ENCODE data around the gene DDRGK1. TPM values are rescaled to one million over a fixed set of nuclear protein-coding genes. Genes with fewer than 3 reads are reported as not detected.

The DDRGK1 gene
- 29.8 TPM for polyA plus RNA-seq (2013, experiment 1 of 2)
- polyA plus RNA-seq (2013, experiment 2 of 2): 25.4 TPM

- Histone ChIP-seq H3K9me3 (ENCODE audit: control insufficient read depth, low read length) (no peaks in the 10 kb centered on the region), H3K4me1 (ENCODE audit: control insufficient read depth, insufficient read depth, low read length, poor library complexity, severe bottlenecking) (peaks cover 3% of the 10 kb centered on the region), H3K4me3 (ENCODE audit: extremely low read depth, insufficient read depth, low read length, poor library complexity, severe bottlenecking) (peak within 1 kb of the TSS; percentile 77), H3K36me3 (ENCODE audit: control insufficient read depth, insufficient read depth, low read length) (peaks cover 37% of the 10 kb centered on the region), H3K27ac (ENCODE audit: low read depth, low read length, severe bottlenecking) (no peak within 1 kb of the TSS)
- WGBS, 2 experiments (ENCODE audit: insufficient coverage in 2 of 2): 0 to 1% methylated on average over 42 to 44 of the region's 48 CpGs
Observed at GRCh38 chr20:3204124-3204794, at the start of gene DDRGK1. Gene DDRGK1, minus strand, starts transcription at chr20:3204682. Its CDS starts 55 bp downstream, at chr20:3204627.

- Histone ChIP-seq H3K9me3 (ENCODE audit: control insufficient read depth, low read length) (no peaks in the 10 kb centered on the region), H3K27ac (ENCODE audit: low read depth, low read length, severe bottlenecking) (no peak overlapping the region), H3K4me1 (ENCODE audit: control insufficient read depth, insufficient read depth, low read length, poor library complexity, severe bottlenecking) (peaks cover 9% of the 10 kb centered on the region), H3K4me3 (ENCODE audit: extremely low read depth, insufficient read depth, low read length, poor library complexity, severe bottlenecking) (no peak overlapping the region), H3K36me3 (ENCODE audit: control insufficient read depth, insufficient read depth, low read length) (peaks cover 52% of the 10 kb centered on the region)
- 94 to 98% methylated on average over 6 to 8 of the region's 8 CpGs for WGBS, 2 experiments (ENCODE audit: insufficient coverage in 2 of 2)
Observed at GRCh38 chr20:3251806-3252205, 47.3 kb upstream of the DDRGK1 start.

GRCh38 chr20:3250091-3250504 is 45.6 kb upstream of the DDRGK1 start:
- Histone ChIP-seq H3K36me3 (ENCODE audit: control insufficient read depth, insufficient read depth, low read length) (peaks cover 35% of the 10 kb centered on the region), H3K27ac (ENCODE audit: low read depth, low read length, severe bottlenecking) (no peak overlapping the region), H3K4me1 (ENCODE audit: control insufficient read depth, insufficient read depth, low read length, poor library complexity, severe bottlenecking) (peaks cover 9% of the 10 kb centered on the region), H3K4me3 (ENCODE audit: extremely low read depth, insufficient read depth, low read length, poor library complexity, severe bottlenecking) (no peak overlapping the region), H3K9me3 (ENCODE audit: control insufficient read depth, low read length) (no peaks in the 10 kb centered on the region)
- WGBS, 2 experiments (ENCODE audit: insufficient coverage in 2 of 2): 22 to 26% methylated on average over 9 of the region's 10 CpGs

- H3K4me1 ChIP-seq (ENCODE audit: control insufficient read depth, insufficient read depth, low read length, poor library complexity, severe bottlenecking): peaks cover 9% of the 10 kb centered on the region
- 12 to 20% methylated on average over 7 to 15 of the region's 18 CpGs for WGBS, 2 experiments (ENCODE audit: insufficient coverage in 2 of 2)
- peak overlapping the region; percentile 11 for H3K4me3 ChIP-seq (ENCODE audit: extremely low read depth, insufficient read depth, low read length, poor library complexity, severe bottlenecking)
- H3K9me3 ChIP-seq (ENCODE audit: control insufficient read depth, low read length): no peaks in the 10 kb centered on the region
- peaks cover 25% of the 10 kb centered on the region for H3K36me3 ChIP-seq (ENCODE audit: control insufficient read depth, insufficient read depth, low read length)
- no peak overlapping the region for H3K27ac ChIP-seq (ENCODE audit: low read depth, low read length, severe bottlenecking)
Observed at GRCh38 chr20:3248993-3249347, 44.5 kb upstream of the DDRGK1 start.

- H3K4me3 ChIP-seq (ENCODE audit: extremely low read depth, insufficient read depth, low read length, poor library complexity, severe bottlenecking): peak overlapping the region; percentile 11
- H3K36me3 ChIP-seq (ENCODE audit: control insufficient read depth, insufficient read depth, low read length): peaks cover 21% of the 10 kb centered on the region
Observed at GRCh38 chr20:3248167-3248992, 43.9 kb upstream of the DDRGK1 start.

GRCh38 chr20:3247638-3248037 is 43.2 kb upstream of the DDRGK1 start:
- H3K36me3 ChIP-seq (ENCODE audit: control insufficient read depth, insufficient read depth, low read length): peaks cover 17% of the 10 kb centered on the region
- H3K4me3 ChIP-seq (ENCODE audit: extremely low read depth, insufficient read depth, low read length, poor library complexity, severe bottlenecking): no peak overlapping the region
- H3K27ac ChIP-seq (ENCODE audit: low read depth, low read length, severe bottlenecking): no peak overlapping the region
- H3K9me3 ChIP-seq (ENCODE audit: control insufficient read depth, low read length): no peaks in the 10 kb centered on the region
- WGBS, 2 experiments (ENCODE audit: insufficient coverage in 2 of 2): 50 to 84% methylated on average over 1 to 4 of the region's 4 CpGs
- peaks cover 9% of the 10 kb centered on the region for H3K4me1 ChIP-seq (ENCODE audit: control insufficient read depth, insufficient read depth, low read length, poor library complexity, severe bottlenecking)

More at GRCh38 chr20:3248167-3248992, 43.9 kb upstream of the DDRGK1 start:
- no peaks in the 10 kb centered on the region for H3K9me3 ChIP-seq (ENCODE audit: control insufficient read depth, low read length)
- H3K4me1 ChIP-seq (ENCODE audit: control insufficient read depth, insufficient read depth, low read length, poor library complexity, severe bottlenecking): peaks cover 9% of the 10 kb centered on the region
- H3K27ac ChIP-seq (ENCODE audit: low read depth, low read length, severe bottlenecking): no peak overlapping the region
- WGBS, 2 experiments (ENCODE audit: insufficient coverage in 2 of 2): 4 to 17% methylated on average over 34 to 40 of the region's 53 CpGs

- peaks cover 9% of the 10 kb centered on the region for H3K4me1 ChIP-seq (ENCODE audit: control insufficient read depth, insufficient read depth, low read length, poor library complexity, severe bottlenecking)
- peaks cover 7% of the 10 kb centered on the region for H3K36me3 ChIP-seq (ENCODE audit: control insufficient read depth, insufficient read depth, low read length)
- WGBS, 2 experiments (ENCODE audit: insufficient coverage in 2 of 2): 100% methylated on average over 1 of the region's 1 CpG
- H3K4me3 ChIP-seq (ENCODE audit: extremely low read depth, insufficient read depth, low read length, poor library complexity, severe bottlenecking): no peak overlapping the region
- no peaks in the 10 kb centered on the region for H3K9me3 ChIP-seq (ENCODE audit: control insufficient read depth, low read length)
- H3K27ac ChIP-seq (ENCODE audit: low read depth, low read length, severe bottlenecking): no peak overlapping the region
Observed at GRCh38 chr20:3246682-3247081, 42.2 kb upstream of the DDRGK1 start.

- no peaks in the 10 kb centered on the region for H3K36me3 ChIP-seq (ENCODE audit: control insufficient read depth, insufficient read depth, low read length)
- peaks cover 13% of the 10 kb centered on the region for H3K4me1 ChIP-seq (ENCODE audit: control insufficient read depth, insufficient read depth, low read length, poor library complexity, severe bottlenecking)
- WGBS, 2 experiments (ENCODE audit: insufficient coverage in 2 of 2): 76% methylated on average over 2 of the region's 4 CpGs; no CpG with 5 or more reads in 1 of the 2 experiments
- H3K27ac ChIP-seq (ENCODE audit: low read depth, low read length, severe bottlenecking): no peak overlapping the region
- no peak overlapping the region for H3K4me3 ChIP-seq (ENCODE audit: extremely low read depth, insufficient read depth, low read length, poor library complexity, severe bottlenecking)
- no peaks in the 10 kb centered on the region for H3K9me3 ChIP-seq (ENCODE audit: control insufficient read depth, low read length)
Observed at GRCh38 chr20:3245711-3246110, 41.2 kb upstream of the DDRGK1 start.

GRCh38 chr20:3245156-3245555 is 40.7 kb upstream of the DDRGK1 start:
- Histone ChIP-seq H3K4me3 (ENCODE audit: extremely low read depth, insufficient read depth, low read length, poor library complexity, severe bottlenecking) (no peak overlapping the region), H3K36me3 (ENCODE audit: control insufficient read depth, insufficient read depth, low read length) (no peaks in the 10 kb centered on the region), H3K9me3 (ENCODE audit: control insufficient read depth, low read length) (no peaks in the 10 kb centered on the region), H3K4me1 (ENCODE audit: control insufficient read depth, insufficient read depth, low read length, poor library complexity, severe bottlenecking) (peaks cover 18% of the 10 kb centered on the region), H3K27ac (ENCODE audit: low read depth, low read length, severe bottlenecking) (no peak overlapping the region)
- 93% methylated on average over 2 of the region's 2 CpGs; no CpG with 5 or more reads in 1 of the 2 experiments for WGBS, 2 experiments (ENCODE audit: insufficient coverage in 2 of 2)

- Histone ChIP-seq H3K9me3 (ENCODE audit: control insufficient read depth, low read length) (no peaks in the 10 kb centered on the region), H3K4me1 (ENCODE audit: control insufficient read depth, insufficient read depth, low read length, poor library complexity, severe bottlenecking) (peaks cover 18% of the 10 kb centered on the region), H3K36me3 (ENCODE audit: control insufficient read depth, insufficient read depth, low read length) (no peaks in the 10 kb centered on the region), H3K4me3 (ENCODE audit: extremely low read depth, insufficient read depth, low read length, poor library complexity, severe bottlenecking) (no peak overlapping the region), H3K27ac (ENCODE audit: low read depth, low read length, severe bottlenecking) (no peak overlapping the region)
- 85 to 86% methylated on average over 1 of the region's 1 CpG for WGBS, 2 experiments (ENCODE audit: insufficient coverage in 2 of 2)
Observed at GRCh38 chr20:3244613-3245012, 40.1 kb upstream of the DDRGK1 start.

All from mesodermal cell (in vitro differentiated cells).